Smooth muscle cell (in vitro differentiated cells): ENCODE data around the gene RAD51B. TPM values are rescaled to one million over a fixed set of nuclear protein-coding genes. Genes with fewer than 3 reads are reported as not detected.

Source experiments
- DNase-seq: peaks from one replicate; lab custom pipeline; 2025; ENCODE audit not compliant: unreplicated experiment; lab: John Stamatoyannopoulos, UW
- H2AFZ ChIP-seq: fragments of 200-600 bp; sonication (generic); 2 replicates; pipeline ENCODE4 v1.6.0; 2016; ENCODE audit warnings: antibody characterized with exemption, low read depth, mild to moderate bottlenecking
- H3F3A ChIP-seq: fragments of 200-600 bp; sonication (generic); 2 replicates; pipeline ENCODE4 v1.6.0; 2017; ENCODE audit warnings: antibody characterized with exemption, low read depth
- H3K27ac ChIP-seq: fragments of 200-600 bp; sonication (generic); 2 replicates; pipeline ENCODE4 v1.5.1; 2016; ENCODE audit warnings: low read depth, mild to moderate bottlenecking
- H3K27me3 ChIP-seq: fragments of 200-600 bp; sonication (generic); 2 replicates; pipeline ENCODE4 v1.6.1; 2016; ENCODE audit warnings: low read depth, mild to moderate bottlenecking
- H3K36me3 ChIP-seq: fragments of 200-600 bp; sonication (generic); 2 replicates; pipeline ENCODE4 v1.5.1; 2016; ENCODE audit warnings: low read depth
- H3K4me1 ChIP-seq: fragments of 200-600 bp; sonication (generic); 2 replicates; pipeline ENCODE4 v1.5.1; 2016; ENCODE audit warnings: low read depth
- H3K4me2 ChIP-seq: fragments of 200-600 bp; sonication (generic); 2 replicates; pipeline ENCODE4 v1.6.0; 2016; ENCODE audit warnings: mild to moderate bottlenecking
- H3K4me3 ChIP-seq: fragments of 200-600 bp; sonication (generic); 2 replicates; pipeline ENCODE4 v1.5.1; 2016; ENCODE audit warnings: mild to moderate bottlenecking
- H3K79me2 ChIP-seq: fragments of 200-600 bp; sonication (generic); 2 replicates; pipeline ENCODE4 v1.6.0; 2016; ENCODE audit warnings: low read depth, mild to moderate bottlenecking
- H3K9ac ChIP-seq: fragments of 200-600 bp; sonication (generic); 2 replicates; pipeline ENCODE4 v1.6.0; 2016; ENCODE audit warnings: low read depth
- H3K9me3 ChIP-seq: fragments of 200-600 bp; sonication (generic); replicated peaks from 2 replicates; pipeline ENCODE4 v1.5.1; 2016; ENCODE audit warnings: low read depth
- H4K20me1 ChIP-seq: fragments of 200-600 bp; sonication (generic); 2 replicates; pipeline ENCODE4 v1.6.0; 2016; ENCODE audit warnings: low read depth
- CTCF ChIP-seq: fragments of 200-600 bp; sonication (generic); IDR thresholded peaks from 2 replicates; pipeline ENCODE4 v1.5.1; 2017; ENCODE audit warnings: borderline replicate concordance, mild to moderate bottlenecking, antibody characterized with exemption; ENCODE audit not compliant: insufficient read depth, poor library complexity, severe bottlenecking
- whole genome bisulfite sequencing: methylation state at CpG from one replicate; pipeline ENCODE4 v1.1.7; 2016; ENCODE audit warnings: low lambda C conversion rate; 5-methylcytosine and 5-hydroxymethylcytosine counted together
- polyA plus RNA-seq: library from polyadenylated mRNA; unstranded; fragments of >200 nt; fragmentation: Nextera tagmentation; extraction: Ambion mirVana; gene quantifications from 2 replicates; pipeline ENCODE4 v1.2.1, GENCODE V29; 2016
- total RNA-seq: library from RNA; depleted of rRNA; stranded (reverse); fragments of >200 nt; gene quantifications from 2 replicates; pipeline ENCODE4 v1.2.3, GENCODE V29; 2014

Gene RAD51B
- total and polyA plus RNA-seq, 2 experiments from 2014 or later = 4.6 to 5.3 TPM

- Histone ChIP-seq H3K79me2 (no peaks in the 10 kb centered on the region), H2AFZ (no peak overlapping the region), H3K9me3 (no peaks in the 10 kb centered on the region), H3K27me3 (no peaks in the 10 kb centered on the region), H4K20me1 (no peaks in the 10 kb centered on the region), H3K27ac (no peak overlapping the region), H3K9ac (no peak overlapping the region), H3F3A (no peaks in the 10 kb centered on the region), H3K4me1 (peaks cover 2% of the 10 kb centered on the region), H3K4me3 (no peak overlapping the region), H3K36me3 (no peaks in the 10 kb centered on the region), H3K4me2 (no peak overlapping the region)
- WGBS = 95% methylated on average over 6 of the region's 6 CpGs
- no peak for TF ChIP-seq CTCF
- no peak for DNase-seq
Measured at GRCh38 chr14:68486809-68487208, 667.2 kb downstream of the RAD51B start.

GRCh38 chr14:68487805-68488590 is 668.4 kb downstream of the RAD51B start:
- Histone ChIP-seq H4K20me1 (no peaks in the 10 kb centered on the region), H3K4me3 (no peak overlapping the region), H3K36me3 (no peaks in the 10 kb centered on the region), H3K79me2 (no peaks in the 10 kb centered on the region), H3K27me3 (no peaks in the 10 kb centered on the region), H3K9ac (no peak overlapping the region), H2AFZ (no peak overlapping the region), H3K4me2 (no peak overlapping the region), H3K9me3 (no peaks in the 10 kb centered on the region), H3F3A (no peaks in the 10 kb centered on the region), H3K4me1 (peaks cover 8% of the 10 kb centered on the region), H3K27ac (no peak overlapping the region)
- WGBS = 85% methylated on average over 3 of the region's 3 CpGs
- no peak for DNase-seq
- no peak for TF ChIP-seq CTCF

- Histone ChIP-seq H3K36me3 (no peaks in the 10 kb centered on the region), H3K9ac (no peak overlapping the region), H2AFZ (no peak overlapping the region), H3K9me3 (no peaks in the 10 kb centered on the region), H3K79me2 (no peaks in the 10 kb centered on the region), H3K4me3 (no peak overlapping the region), H3K4me1 (peaks cover 12% of the 10 kb centered on the region), H3K27ac (no peak overlapping the region), H3K27me3 (no peaks in the 10 kb centered on the region), H4K20me1 (no peaks in the 10 kb centered on the region), H3K4me2 (no peak overlapping the region), H3F3A (no peaks in the 10 kb centered on the region)
- TF ChIP-seq CTCF = no peak
- no peak for DNase-seq
- WGBS = 93% methylated on average over 6 of the region's 6 CpGs
Measured at GRCh38 chr14:68491793-68492192, 672.2 kb downstream of the RAD51B start.
